ENCODE results near the gene TFR2. TPM values are rescaled to one million over a fixed set of nuclear protein-coding genes. Genes with fewer than 3 reads are reported as not detected.

TFR2 gene
- total and polyA plus RNA-seq, 5 experiments from 2014 or later: 0.51 to 5.9 (median 1.3) TPM

DNA sequence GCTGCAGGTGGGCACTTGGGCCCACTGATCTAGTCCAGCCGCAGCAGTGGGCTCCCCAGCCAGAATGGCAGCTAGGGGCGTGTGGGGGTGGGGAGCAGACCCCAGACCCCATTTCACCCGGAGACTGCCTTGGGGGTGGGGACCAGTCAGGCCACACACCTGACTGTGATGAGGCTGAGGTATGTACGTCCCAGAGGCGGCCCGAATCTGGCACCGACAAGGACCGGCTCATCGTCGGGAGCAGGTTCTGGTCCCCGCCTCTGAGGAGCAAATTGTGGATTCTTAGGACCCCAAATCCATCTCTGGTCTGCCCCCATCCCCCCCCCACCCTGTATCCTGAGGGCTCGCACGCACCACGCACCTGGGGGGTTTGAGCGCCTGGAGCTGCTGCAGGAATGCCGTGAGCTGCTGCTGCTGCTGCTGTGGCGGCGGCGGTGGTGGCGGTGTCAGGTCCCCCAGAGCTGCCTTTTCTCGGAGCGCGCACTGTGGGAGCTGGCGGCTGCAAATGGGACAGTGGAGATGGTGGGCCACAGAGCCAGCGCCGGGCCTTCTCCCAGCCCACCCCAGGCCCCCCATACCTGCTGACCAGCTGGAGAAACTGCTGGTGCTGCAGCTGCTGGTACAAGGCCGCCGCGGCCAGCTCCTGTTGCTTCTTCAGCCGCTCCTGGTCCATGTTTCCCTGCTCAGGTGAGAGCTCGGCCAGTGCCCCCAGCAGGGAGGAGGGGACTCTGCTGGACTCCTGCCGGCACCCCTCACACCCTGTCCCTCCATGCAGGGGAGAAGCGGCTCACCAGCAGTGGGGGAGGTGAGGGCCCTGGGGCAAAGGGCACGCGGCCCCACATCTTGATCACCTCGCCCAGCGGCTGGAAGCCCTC lies 42.5 kb upstream of the TFR2 start:
- H3K27me3 Mint-ChIP-seq: no peaks in the 10 kb centered on the region
- POLR2A ChIA-PET: interaction anchor here (0.6 to 11.9 kb wide), 4 partner anchors 7 to 113 kb away, joined by 3 to 170 read pairs (median 4); partner anchors contain the start of gene GIGYF1

GRCh38 chr7:100682991-100683658 lies 41.8 kb upstream of the TFR2 start:
- DNase-seq: no peak
- peaks cover 0 to 52% (median 2%) of the 10 kb centered on the region in 3 donors for H3K36me3 Mint-ChIP-seq
- peak overlapping the region in 1 of 10 donors; percentile 68 for H3K27ac Mint-ChIP-seq

More for the DNA sequence above, 42.5 kb upstream of the TFR2 start:
- ATAC-seq (no peak), DNase-seq (no peak)
- H3K27ac Mint-ChIP-seq: peak overlapping the region in 1 of 10 donors; percentile 68
- peaks cover 14 to 42% (median 34%) of the 10 kb centered on the region in 4 donors for H3K4me1 Mint-ChIP-seq
- peaks cover 0 to 50% (median 2%) of the 10 kb centered on the region in 3 donors for H3K36me3 Mint-ChIP-seq
- H3K4me3 Mint-ChIP-seq: no peak overlapping the region
- no peaks in the 10 kb centered on the region for H3K9me3 Mint-ChIP-seq

GRCh38 chr7:100682228-100682741 lies 40.9 kb upstream of the TFR2 start:
- Mint-ChIP-seq H3K36me3 (peaks cover 0 to 53% (median 2%) of the 10 kb centered on the region in 3 donors), H3K27me3 (no peaks in the 10 kb centered on the region), H3K27ac (no peak overlapping the region), H3K4me3 (no peak overlapping the region), H3K9me3 (no peaks in the 10 kb centered on the region), H3K4me1 (peaks cover 17 to 39% (median 33%) of the 10 kb centered on the region in 4 donors)
- POLR2A ChIA-PET: interaction anchor here (0.7 to 11.9 kb wide), 6 partner anchors 9 to 111 kb away, joined by 3 to 170 read pairs (median 3); partner anchors contain the start of genes FBXO24, GIGYF1, LRCH4 and MOSPD3
- DNase-seq (no peak), ATAC-seq (no peak)

More at GRCh38 chr7:100682991-100683658, 41.8 kb upstream of the TFR2 start:
- Mint-ChIP-seq H3K4me1 (peaks cover 15 to 40% (median 33%) of the 10 kb centered on the region in 4 donors), H3K9me3 (no peaks in the 10 kb centered on the region), H3K27me3 (no peaks in the 10 kb centered on the region), H3K4me3 (no peak overlapping the region)
- ATAC-seq: no peak
- POLR2A ChIA-PET: interaction anchor here (0.6 to 11.9 kb wide), 6 partner anchors 8 to 112 kb away, joined by 3 to 170 read pairs (median 3); partner anchors contain the start of genes FBXO24, GIGYF1 and LRCH4

GRCh38 chr7:100681491-100682227 lies 40.3 kb upstream of the TFR2 start:
- no peaks in the 10 kb centered on the region for H3K9me3 Mint-ChIP-seq
- no peak for DNase-seq
- POLR2A ChIA-PET: interaction anchor here (0.7 to 11.9 kb wide), 9 partner anchors 9 to 98 kb away, joined by 3 to 170 read pairs (median 5); partner anchors contain the start of genes FBXO24, GIGYF1, LRCH4 and MOSPD3
- H3K36me3 Mint-ChIP-seq: peaks cover 0 to 57% (median 2%) of the 10 kb centered on the region in 3 donors
- H3K27me3 Mint-ChIP-seq: no peaks in the 10 kb centered on the region
- ATAC-seq: peak; percentile 18 to 21
- peaks cover 17 to 42% (median 38%) of the 10 kb centered on the region in 4 donors for H3K4me1 Mint-ChIP-seq
- H3K27ac Mint-ChIP-seq: peak overlapping the region in 8 of 10 donors; percentile 29 to 86 (median 64)
- H3K4me3 Mint-ChIP-seq: peak overlapping the region in 5 of 10 donors; percentile 10 to 64 (median 37)

- no peaks in the 10 kb centered on the region for H3K9me3 Mint-ChIP-seq
- peaks cover 0 to 55% (median 2%) of the 10 kb centered on the region in 3 donors for H3K36me3 Mint-ChIP-seq
- H3K4me3 Mint-ChIP-seq: peak overlapping the region in 4 of 10 donors; percentile 13 to 56 (median 46)
- no peak for ATAC-seq
- POLR2A ChIA-PET: interaction anchor here (0.6 to 11.9 kb wide), 12 partner anchors 10 to 483 kb away, joined by 3 to 170 read pairs (median 4); partner anchors contain the start of genes FBXO24, GIGYF1, LRCH4 and MOSPD3
- DNase-seq: no peak
- H3K27ac Mint-ChIP-seq: peak overlapping the region in 9 of 10 donors; percentile 29 to 83 (median 62)
- peaks cover 20 to 47% (median 42%) of the 10 kb centered on the region in 4 donors for H3K4me1 Mint-ChIP-seq
- H3K27me3 Mint-ChIP-seq: no peaks in the 10 kb centered on the region
These were observed 39.4 kb upstream of the TFR2 start for GRCh38 chr7:100680576-100681271.

DNA sequence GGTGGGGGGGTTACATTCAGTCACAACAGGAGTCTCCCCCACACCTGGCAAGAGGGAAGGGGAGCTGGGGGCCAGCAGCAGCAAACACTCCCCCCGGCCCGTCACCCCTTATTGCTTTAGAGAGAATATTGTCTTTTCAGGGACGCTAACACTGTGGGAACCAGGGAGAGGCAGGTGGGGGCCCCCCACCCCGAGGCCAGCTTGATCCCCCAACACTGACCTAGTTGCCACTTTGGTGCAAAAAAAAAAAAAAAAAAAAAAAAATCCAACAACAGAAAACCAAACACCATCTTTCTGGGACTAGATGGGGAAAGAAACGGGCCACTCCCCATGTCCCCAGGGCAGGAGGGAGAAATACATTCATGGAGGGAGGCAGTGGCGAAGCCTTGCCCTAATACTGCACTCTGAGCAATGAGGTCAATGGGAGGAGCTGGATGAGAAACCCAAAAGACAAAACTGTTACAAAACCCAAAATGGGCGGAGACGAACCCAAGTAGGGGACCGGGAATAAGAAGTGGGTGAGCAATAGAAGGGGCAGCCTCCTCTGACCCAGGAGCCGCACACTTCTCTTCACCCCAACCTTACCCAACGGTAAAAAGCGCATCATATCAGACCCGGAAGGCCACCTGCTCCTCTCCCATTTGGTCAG lies 38.7 kb upstream of the TFR2 start:
- Mint-ChIP-seq H3K4me1 (peaks cover 20 to 47% (median 42%) of the 10 kb centered on the region in 4 donors), H3K27ac (peak overlapping the region; percentile 54 to 90 (median 78)), H3K27me3 (no peaks in the 10 kb centered on the region), H3K9me3 (no peaks in the 10 kb centered on the region), H3K36me3 (peaks cover 0 to 48% (median 2%) of the 10 kb centered on the region in 3 donors), H3K4me3 (peak overlapping the region in 5 of 10 donors; percentile 22 to 54 (median 48))
- DNase-seq (no peak), ATAC-seq (no peak)
- POLR2A ChIA-PET: interaction anchor here (0.6 to 11.9 kb wide), 14 partner anchors 11 to 383 kb away, joined by 3 to 170 read pairs (median 5); partner anchors contain the start of genes FBXO24, GIGYF1, LRCH4 and MOSPD3

- POLR2A ChIA-PET: interaction anchor here (0.5 to 11.9 kb wide), 10 partner anchors 10 to 394 kb away, joined by 3 to 170 read pairs (median 5); partner anchors contain the start of genes FBXO24, GIGYF1, LRCH4 and MOSPD3
- Mint-ChIP-seq H3K9me3 (no peaks in the 10 kb centered on the region), H3K36me3 (peaks cover 0 to 45% (median 2%) of the 10 kb centered on the region in 3 donors), H3K27ac (peak overlapping the region; percentile 11 to 83 (median 70)), H3K4me3 (peak overlapping the region in 4 of 10 donors; percentile 10 to 52 (median 16)), H3K4me1 (peaks cover 21 to 47% (median 42%) of the 10 kb centered on the region in 4 donors), H3K27me3 (no peaks in the 10 kb centered on the region)
- ATAC-seq (no peak), DNase-seq (no peak)
These were observed 38.0 kb upstream of the TFR2 start for GRCh38 chr7:100679129-100679926.

DNA sequence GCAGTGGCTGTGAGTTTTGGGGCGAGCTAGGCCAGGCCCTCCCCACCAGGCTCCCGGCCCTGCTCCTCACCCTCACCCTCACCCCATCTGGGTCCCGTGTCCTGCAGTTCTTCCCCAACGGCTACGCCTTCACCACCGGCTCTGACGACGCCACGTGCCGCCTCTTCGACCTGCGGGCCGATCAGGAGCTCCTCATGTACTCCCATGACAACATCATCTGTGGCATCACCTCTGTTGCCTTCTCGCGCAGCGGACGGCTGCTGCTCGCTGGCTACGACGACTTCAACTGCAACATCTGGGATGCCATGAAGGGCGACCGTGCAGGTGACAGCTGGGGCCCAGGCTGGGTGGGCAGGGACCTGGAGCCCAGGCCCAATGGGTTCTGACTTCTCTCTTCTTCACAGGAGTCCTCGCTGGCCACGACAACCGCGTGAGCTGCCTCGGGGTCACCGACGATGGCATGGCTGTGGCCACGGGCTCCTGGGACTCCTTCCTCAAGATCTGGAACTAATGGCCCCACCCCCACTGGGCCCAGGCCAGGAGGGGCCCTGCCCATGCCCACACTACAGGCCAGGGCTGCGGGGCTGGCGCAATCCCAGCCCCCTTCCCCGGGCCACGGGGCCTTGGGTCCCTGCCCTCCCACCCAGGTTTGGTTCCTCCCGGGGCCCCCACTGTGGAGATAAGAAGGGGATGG lies 37.1 kb upstream of the TFR2 start:
- no peak for ATAC-seq
- H3K27me3 Mint-ChIP-seq: no peaks in the 10 kb centered on the region
- H3K36me3 Mint-ChIP-seq: peaks cover 0 to 43% (median 2%) of the 10 kb centered on the region in 3 donors
- peak overlapping the region in 7 of 10 donors; percentile 33 to 72 (median 59) for H3K4me3 Mint-ChIP-seq
- peaks cover 21 to 47% (median 42%) of the 10 kb centered on the region in 4 donors for H3K4me1 Mint-ChIP-seq
- peak overlapping the region in 9 of 10 donors; percentile 47 to 90 (median 79) for H3K27ac Mint-ChIP-seq
- POLR2A ChIA-PET: interaction anchor here (0.5 to 11.9 kb wide), 10 partner anchors 12 to 393 kb away, joined by 3 to 170 read pairs (median 4); partner anchors contain the start of genes FBXO24, GIGYF1, LRCH4 and MOSPD3
- no peaks in the 10 kb centered on the region for H3K9me3 Mint-ChIP-seq
- DNase-seq: no peak
